ENCODE measurements around the gene LRATD1. TPM values are rescaled to one million over a fixed set of nuclear protein-coding genes. Genes with fewer than 3 reads are reported as not detected.

LRATD1 gene
- total and polyA plus RNA-seq, 9 of the 15 experiments (the other 6 are each of a cell fraction or from before 2014, with no cell fraction given): 0.36 to 6.5 (median 2.8) TPM

DNA sequence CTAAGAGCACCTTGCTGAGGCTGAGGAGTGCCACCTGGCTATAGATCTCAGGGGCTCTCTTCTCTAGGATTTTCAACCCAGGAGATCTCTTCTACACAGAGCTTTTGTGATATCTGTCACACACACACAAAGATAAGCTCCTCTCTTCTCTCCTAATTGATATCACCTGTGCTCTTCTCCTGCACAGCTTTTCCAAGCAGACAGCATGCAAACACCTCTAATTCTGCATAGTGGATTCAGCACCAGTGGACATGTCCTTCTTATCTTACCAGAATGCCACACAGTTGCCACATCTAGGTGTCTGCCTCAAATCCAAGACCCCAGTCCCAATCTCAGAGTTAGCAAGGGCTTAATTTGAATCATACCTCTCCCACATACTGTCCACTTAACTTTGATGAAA, 43.9 kb downstream of the LRATD1 start (continued):
- TF ChIP-seq, protein P1, sequence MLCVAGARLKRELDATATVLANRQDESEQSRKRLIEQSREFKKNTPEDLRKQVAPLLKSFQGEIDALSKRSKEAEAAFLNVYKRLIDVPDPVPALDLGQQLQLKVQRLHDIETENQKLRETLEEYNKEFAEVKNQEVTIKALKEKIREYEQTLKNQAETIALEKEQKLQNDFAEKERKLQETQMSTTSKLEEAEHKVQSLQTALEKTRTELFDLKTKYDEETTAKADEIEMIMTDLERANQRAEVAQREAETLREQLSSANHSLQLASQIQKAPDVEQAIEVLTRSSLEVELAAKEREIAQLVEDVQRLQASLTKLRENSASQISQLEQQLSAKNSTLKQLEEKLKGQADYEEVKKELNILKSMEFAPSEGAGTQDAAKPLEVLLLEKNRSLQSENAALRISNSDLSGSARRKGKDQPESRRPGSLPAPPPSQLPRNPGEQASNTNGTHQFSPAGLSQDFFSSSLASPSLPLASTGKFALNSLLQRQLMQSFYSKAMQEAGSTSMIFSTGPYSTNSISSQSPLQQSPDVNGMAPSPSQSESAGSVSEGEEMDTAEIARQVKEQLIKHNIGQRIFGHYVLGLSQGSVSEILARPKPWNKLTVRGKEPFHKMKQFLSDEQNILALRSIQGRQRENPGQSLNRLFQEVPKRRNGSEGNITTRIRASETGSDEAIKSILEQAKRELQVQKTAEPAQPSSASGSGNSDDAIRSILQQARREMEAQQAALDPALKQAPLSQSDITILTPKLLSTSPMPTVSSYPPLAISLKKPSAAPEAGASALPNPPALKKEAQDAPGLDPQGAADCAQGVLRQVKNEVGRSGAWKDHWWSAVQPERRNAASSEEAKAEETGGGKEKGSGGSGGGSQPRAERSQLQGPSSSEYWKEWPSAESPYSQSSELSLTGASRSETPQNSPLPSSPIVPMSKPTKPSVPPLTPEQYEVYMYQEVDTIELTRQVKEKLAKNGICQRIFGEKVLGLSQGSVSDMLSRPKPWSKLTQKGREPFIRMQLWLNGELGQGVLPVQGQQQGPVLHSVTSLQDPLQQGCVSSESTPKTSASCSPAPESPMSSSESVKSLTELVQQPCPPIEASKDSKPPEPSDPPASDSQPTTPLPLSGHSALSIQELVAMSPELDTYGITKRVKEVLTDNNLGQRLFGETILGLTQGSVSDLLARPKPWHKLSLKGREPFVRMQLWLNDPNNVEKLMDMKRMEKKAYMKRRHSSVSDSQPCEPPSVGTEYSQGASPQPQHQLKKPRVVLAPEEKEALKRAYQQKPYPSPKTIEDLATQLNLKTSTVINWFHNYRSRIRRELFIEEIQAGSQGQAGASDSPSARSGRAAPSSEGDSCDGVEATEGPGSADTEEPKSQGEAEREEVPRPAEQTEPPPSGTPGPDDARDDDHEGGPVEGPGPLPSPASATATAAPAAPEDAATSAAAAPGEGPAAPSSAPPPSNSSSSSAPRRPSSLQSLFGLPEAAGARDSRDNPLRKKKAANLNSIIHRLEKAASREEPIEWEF (CRISPR knock-in tag; IDR thresholded peaks at IDR 0.05): no peak
- TF ChIP-seq KAT7 (CRISPR knock-in tag; IDR thresholded peaks at IDR 0.05; ENCODE audit: borderline replicate concordance): no peak
- TF ChIP-seq MAFG (tag; conservative IDR thresholded peaks at IDR 0.05): no peak
- no peak for TF ChIP-seq CBX5 (IDR thresholded peaks at IDR 0.05; ENCODE audit: borderline replicate concordance, low read depth)
- TF ChIP-seq NFATC3 (IDR thresholded peaks at IDR 0.05): no peak
- no peak for TF ChIP-seq IRF2 (CRISPR knock-in tag; IDR thresholded peaks at IDR 0.05)
- no peak for TF ChIP-seq ZBTB8A (IDR thresholded peaks at IDR 0.05; ENCODE audit: partially characterized antibody)
- no peak for TF ChIP-seq SETDB1 (IDR thresholded peaks at IDR 0.05; ENCODE audit: low read length)
- TF ChIP-seq, protein P2, sequence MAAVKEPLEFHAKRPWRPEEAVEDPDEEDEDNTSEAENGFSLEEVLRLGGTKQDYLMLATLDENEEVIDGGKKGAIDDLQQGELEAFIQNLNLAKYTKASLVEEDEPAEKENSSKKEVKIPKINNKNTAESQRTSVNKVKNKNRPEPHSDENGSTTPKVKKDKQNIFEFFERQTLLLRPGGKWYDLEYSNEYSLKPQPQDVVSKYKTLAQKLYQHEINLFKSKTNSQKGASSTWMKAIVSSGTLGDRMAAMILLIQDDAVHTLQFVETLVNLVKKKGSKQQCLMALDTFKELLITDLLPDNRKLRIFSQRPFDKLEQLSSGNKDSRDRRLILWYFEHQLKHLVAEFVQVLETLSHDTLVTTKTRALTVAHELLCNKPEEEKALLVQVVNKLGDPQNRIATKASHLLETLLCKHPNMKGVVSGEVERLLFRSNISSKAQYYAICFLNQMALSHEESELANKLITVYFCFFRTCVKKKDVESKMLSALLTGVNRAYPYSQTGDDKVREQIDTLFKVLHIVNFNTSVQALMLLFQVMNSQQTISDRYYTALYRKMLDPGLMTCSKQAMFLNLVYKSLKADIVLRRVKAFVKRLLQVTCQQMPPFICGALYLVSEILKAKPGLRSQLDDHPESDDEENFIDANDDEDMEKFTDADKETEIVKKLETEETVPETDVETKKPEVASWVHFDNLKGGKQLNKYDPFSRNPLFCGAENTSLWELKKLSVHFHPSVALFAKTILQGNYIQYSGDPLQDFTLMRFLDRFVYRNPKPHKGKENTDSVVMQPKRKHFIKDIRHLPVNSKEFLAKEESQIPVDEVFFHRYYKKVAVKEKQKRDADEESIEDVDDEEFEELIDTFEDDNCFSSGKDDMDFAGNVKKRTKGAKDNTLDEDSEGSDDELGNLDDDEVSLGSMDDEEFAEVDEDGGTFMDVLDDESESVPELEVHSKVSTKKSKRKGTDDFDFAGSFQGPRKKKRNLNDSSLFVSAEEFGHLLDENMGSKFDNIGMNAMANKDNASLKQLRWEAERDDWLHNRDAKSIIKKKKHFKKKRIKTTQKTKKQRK (IDR thresholded peaks at IDR 0.05; ENCODE audit: borderline replicate concordance, low read depth, low read length): no peak
- no peak for TF ChIP-seq NFE2L1 (tag; IDR thresholded peaks at IDR 0.05; ENCODE audit: borderline replicate concordance, low read depth)

Data from K562 (cell line).